Fibroblast of skin of left quadriceps (primary cell): ENCODE measurements around the gene ABT1.
"Not testable (repeated sequence)": the region's sequence is repeated elsewhere in the genome, so short reads cannot be mapped to it uniquely, and the experiment has no call there.

Source experiments
- DNase-seq, 2 experiments: peaks; one replicate each; pipeline ENCODE4 v3.0.0-alpha.2; 2013; ENCODE audit warnings: low read depth in 2 of 2

ABT1 gene

GRCh38 chr6:26596579-26597388 is at the start of gene ABT1:
Gene ABT1, plus strand, starts transcription at chr6:26596953. Its CDS starts 30 bp downstream, at chr6:26596983.
- peak; percentile 97 for DNase-seq

GRCh38 chr6:26547363-26547762 is 49.4 kb upstream of the ABT1 start:
- not testable (repeated sequence) for DNase-seq

GRCh38 chr6:26550250-26550993 is 46.3 kb upstream of the ABT1 start:
- DNase-seq: no peak

GRCh38 chr6:26552205-26552604 is 44.5 kb upstream of the ABT1 start:
- DNase-seq: no peak

- DNase-seq: no peak
Measured at GRCh38 chr6:26552640-26553188, 44.0 kb upstream of the ABT1 start.

- no peak for DNase-seq
Measured at GRCh38 chr6:26553264-26553634, 43.5 kb upstream of the ABT1 start.

- peak; percentile 81 to 87 for DNase-seq
Measured at GRCh38 chr6:26553635-26554446, 42.9 kb upstream of the ABT1 start.

- DNase-seq: no peak
Measured at GRCh38 chr6:26554447-26554696, 42.4 kb upstream of the ABT1 start.

GRCh38 chr6:26554697-26555504 is 41.9 kb upstream of the ABT1 start:
- no peak for DNase-seq

- DNase-seq: no peak
Measured at GRCh38 chr6:26555505-26556262, 41.1 kb upstream of the ABT1 start.

- DNase-seq: peak; percentile 86 to 87
Measured at GRCh38 chr6:26556263-26557070, 40.3 kb upstream of the ABT1 start.

GRCh38 chr6:26561533-26562466 is 35.0 kb upstream of the ABT1 start:
- DNase-seq: no peak

- no peak for DNase-seq
Measured at GRCh38 chr6:26563488-26563887, 33.3 kb upstream of the ABT1 start.

GRCh38 chr6:26568601-26569432 is 27.9 kb upstream of the ABT1 start:
- DNase-seq: peak; percentile 84 to 89

GRCh38 chr6:26569433-26569764 is 27.4 kb upstream of the ABT1 start:
- DNase-seq: no peak

- no peak for DNase-seq
Measured at GRCh38 chr6:26570027-26570809, 26.5 kb upstream of the ABT1 start.
